ENCODE results near the gene SNRK. TPM values are rescaled to one million over a fixed set of nuclear protein-coding genes. Genes with fewer than 3 reads are reported as not detected.

The SNRK gene
- total RNA-seq, 1 experiment from 2014 or later: 53.3 TPM

GRCh38 chr3:43348350-43348749, 62.0 kb downstream of the SNRK start:
- Histone ChIP-seq H3K36me3 (ENCODE audit: low read depth, low read length) (peaks cover 72% of the 10 kb centered on the region), H3F3A (ENCODE audit: low read length, unreplicated experiment) (no peaks in the 10 kb centered on the region), H3K9ac (ENCODE audit: low read length) (no peak overlapping the region), H3K4me3 (ENCODE audit: low read length) (no peak overlapping the region), H2AFZ (ENCODE audit: low read length) (no peak overlapping the region), H3K9me3 (ENCODE audit: low read length) (0 out of 2 replicates have a peak, but pooled peaks cover 2% of the 10 kb centered on the region), H3K27me3 (ENCODE audit: low read length) (no peaks in the 10 kb centered on the region), H3K9me2 (replicated peaks; ENCODE audit: low read length) (no peaks in the 10 kb centered on the region), H4K20me1 (ENCODE audit: low read length) (no peaks in the 10 kb centered on the region), H3K79me2 (ENCODE audit: low read length) (no peaks in the 10 kb centered on the region), H3K27ac (ENCODE audit: low read length) (no peak overlapping the region), H3K4me2 (ENCODE audit: low read length) (no peak overlapping the region), H3K4me1 (ENCODE audit: insufficient read depth, low read length) (no peaks in the 10 kb centered on the region)
- TF ChIP-seq EZH2phosphoT487 (IDR thresholded peaks at IDR 0.05; ENCODE audit: borderline replicate concordance, low read length) (no peak), EZH2 (IDR thresholded peaks at IDR 0.05; ENCODE audit: low read length, unreplicated experiment) (no peak)
- TF ChIP-seq, protein P1, sequence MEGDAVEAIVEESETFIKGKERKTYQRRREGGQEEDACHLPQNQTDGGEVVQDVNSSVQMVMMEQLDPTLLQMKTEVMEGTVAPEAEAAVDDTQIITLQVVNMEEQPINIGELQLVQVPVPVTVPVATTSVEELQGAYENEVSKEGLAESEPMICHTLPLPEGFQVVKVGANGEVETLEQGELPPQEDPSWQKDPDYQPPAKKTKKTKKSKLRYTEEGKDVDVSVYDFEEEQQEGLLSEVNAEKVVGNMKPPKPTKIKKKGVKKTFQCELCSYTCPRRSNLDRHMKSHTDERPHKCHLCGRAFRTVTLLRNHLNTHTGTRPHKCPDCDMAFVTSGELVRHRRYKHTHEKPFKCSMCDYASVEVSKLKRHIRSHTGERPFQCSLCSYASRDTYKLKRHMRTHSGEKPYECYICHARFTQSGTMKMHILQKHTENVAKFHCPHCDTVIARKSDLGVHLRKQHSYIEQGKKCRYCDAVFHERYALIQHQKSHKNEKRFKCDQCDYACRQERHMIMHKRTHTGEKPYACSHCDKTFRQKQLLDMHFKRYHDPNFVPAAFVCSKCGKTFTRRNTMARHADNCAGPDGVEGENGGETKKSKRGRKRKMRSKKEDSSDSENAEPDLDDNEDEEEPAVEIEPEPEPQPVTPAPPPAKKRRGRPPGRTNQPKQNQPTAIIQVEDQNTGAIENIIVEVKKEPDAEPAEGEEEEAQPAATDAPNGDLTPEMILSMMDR (conservative IDR thresholded peaks at IDR 0.05; ENCODE audit: low read depth, low read length): no peak
- ATAC-seq: no peak
- no TSS peak for BruUV-seq (replicated peaks)
- intact Hi-C loops (cut with micrococcal nuclease): no loop called here
- no peak for DNase-seq
- ChIA-PET CTCF (no interaction called here), POLR2A (ENCODE audit: unreplicated experiment) (no interaction called here)

GRCh38 chr3:43348852-43349574, 62.7 kb downstream of the SNRK start:
- TF ChIP-seq EZH2 (IDR thresholded peaks at IDR 0.05; ENCODE audit: low read length, unreplicated experiment): no peak
- TF ChIP-seq, protein P1 (conservative IDR thresholded peaks at IDR 0.05; ENCODE audit: low read depth, low read length): no peak
- no peak for TF ChIP-seq EZH2phosphoT487 (IDR thresholded peaks at IDR 0.05; ENCODE audit: borderline replicate concordance, low read length)
- Histone ChIP-seq H3K9ac (ENCODE audit: low read length) (no peak overlapping the region), H2AFZ (ENCODE audit: low read length) (no peak overlapping the region), H3K4me3 (ENCODE audit: low read length) (no peak overlapping the region), H4K20me1 (ENCODE audit: low read length) (no peaks in the 10 kb centered on the region), H3K9me3 (ENCODE audit: low read length) (0 out of 2 replicates have a peak, but pooled peaks cover 4% of the 10 kb centered on the region), H3K27me3 (ENCODE audit: low read length) (no peaks in the 10 kb centered on the region), H3K79me2 (ENCODE audit: low read length) (no peaks in the 10 kb centered on the region), H3K4me1 (ENCODE audit: insufficient read depth, low read length) (no peaks in the 10 kb centered on the region), H3F3A (ENCODE audit: low read length, unreplicated experiment) (no peaks in the 10 kb centered on the region), H3K27ac (ENCODE audit: low read length) (no peak overlapping the region), H3K9me2 (replicated peaks; ENCODE audit: low read length) (no peaks in the 10 kb centered on the region), H3K36me3 (ENCODE audit: low read depth, low read length) (peaks cover 71% of the 10 kb centered on the region), H3K4me2 (ENCODE audit: low read length) (no peak overlapping the region)
- DNase-seq (no peak), ATAC-seq (no peak)
- BruUV-seq (replicated peaks): no TSS peak
- intact Hi-C loops (cut with micrococcal nuclease): no loop called here
- ChIA-PET CTCF (no interaction called here), POLR2A (ENCODE audit: unreplicated experiment) (no interaction called here)

DNA sequence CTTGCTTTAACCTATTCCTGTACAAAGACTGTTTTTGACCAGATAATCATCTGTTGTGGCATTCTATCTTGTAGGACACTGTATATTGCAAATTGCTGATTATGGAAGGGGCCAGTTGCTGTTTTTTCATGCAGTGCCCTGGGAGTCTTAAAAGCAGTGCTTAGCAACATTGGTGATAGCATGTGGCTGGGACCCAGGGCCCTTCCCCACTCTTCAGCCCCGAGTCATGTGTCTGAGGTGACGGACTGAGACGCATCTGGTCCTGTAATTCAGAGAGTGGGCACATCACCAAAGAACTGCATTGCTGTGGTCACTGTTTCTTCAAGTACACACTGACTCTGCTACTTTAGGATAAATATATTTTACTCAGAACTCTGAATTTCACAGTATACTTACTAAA, 63.4 kb downstream of the SNRK start:
- no peaks in the 10 kb centered on the region for H3K27me3 ChIP-seq (ENCODE audit: low read length)
- H3K9me3 ChIP-seq (ENCODE audit: low read length): 0 out of 2 replicates have a peak, but pooled peaks cover 4% of the 10 kb centered on the region
- ATAC-seq (no peak), DNase-seq (no peak)
- no peaks in the 10 kb centered on the region for H3K9me2 ChIP-seq (replicated peaks; ENCODE audit: low read length)
- ChIA-PET POLR2A (ENCODE audit: unreplicated experiment) (no interaction called here), CTCF (no interaction called here)
- no TSS peak for BruUV-seq (replicated peaks)
- H3F3A ChIP-seq (ENCODE audit: low read length, unreplicated experiment): no peaks in the 10 kb centered on the region
- no peak overlapping the region for H2AFZ ChIP-seq (ENCODE audit: low read length)
- H4K20me1 ChIP-seq (ENCODE audit: low read length): no peaks in the 10 kb centered on the region
- no peaks in the 10 kb centered on the region for H3K4me1 ChIP-seq (ENCODE audit: insufficient read depth, low read length)
- no peak overlapping the region for H3K4me3 ChIP-seq (ENCODE audit: low read length)
- intact Hi-C loops (cut with micrococcal nuclease): loop anchor here (10.0 kb wide), 1 partner anchor 145 kb away; no protein-coding TSS in a partner anchor
- H3K9ac ChIP-seq (ENCODE audit: low read length): no peak overlapping the region
- no peak overlapping the region for H3K4me2 ChIP-seq (ENCODE audit: low read length)
- H3K79me2 ChIP-seq (ENCODE audit: low read length): no peaks in the 10 kb centered on the region
- no peak for TF ChIP-seq EZH2phosphoT487 (IDR thresholded peaks at IDR 0.05; ENCODE audit: borderline replicate concordance, low read length)
- no peak for TF ChIP-seq EZH2 (IDR thresholded peaks at IDR 0.05; ENCODE audit: low read length, unreplicated experiment)
- TF ChIP-seq, protein P1 (conservative IDR thresholded peaks at IDR 0.05; ENCODE audit: low read depth, low read length): no peak
- peaks cover 69% of the 10 kb centered on the region for H3K36me3 ChIP-seq (ENCODE audit: low read depth, low read length)
- no peak overlapping the region for H3K27ac ChIP-seq (ENCODE audit: low read length)
